D341Med (cell line): ENCODE data around the gene APOF.
"Not testable (repeated sequence)": the region's sequence is repeated elsewhere in the genome, so short reads cannot be mapped to it uniquely, and the experiment has no call there.

Experiments used
- DNase-seq: peaks from one replicate; pipeline ENCODE4 v3.0.0; 2012; ENCODE audit warnings: low spot score

APOF gene, protein sequence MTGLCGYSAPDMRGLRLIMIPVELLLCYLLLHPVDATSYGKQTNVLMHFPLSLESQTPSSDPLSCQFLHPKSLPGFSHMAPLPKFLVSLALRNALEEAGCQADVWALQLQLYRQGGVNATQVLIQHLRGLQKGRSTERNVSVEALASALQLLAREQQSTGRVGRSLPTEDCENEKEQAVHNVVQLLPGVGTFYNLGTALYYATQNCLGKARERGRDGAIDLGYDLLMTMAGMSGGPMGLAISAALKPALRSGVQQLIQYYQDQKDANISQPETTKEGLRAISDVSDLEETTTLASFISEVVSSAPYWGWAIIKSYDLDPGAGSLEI

GRCh38 chr12:56362130-56363059 is at the start of gene APOF:
Gene APOF, minus strand, starts transcription at chr12:56362857. Its CDS starts 112 bp downstream, at chr12:56362745.
- no peak for DNase-seq

- DNase-seq = peak; percentile 17
These were observed 49.4 kb upstream of the APOF start for GRCh38 chr12:56411781-56412639.

- DNase-seq = no peak
These were observed 48.1 kb upstream of the APOF start for GRCh38 chr12:56410768-56411167.

- DNase-seq = no peak
These were observed 46.3 kb upstream of the APOF start for GRCh38 chr12:56408799-56409417.

DNA sequence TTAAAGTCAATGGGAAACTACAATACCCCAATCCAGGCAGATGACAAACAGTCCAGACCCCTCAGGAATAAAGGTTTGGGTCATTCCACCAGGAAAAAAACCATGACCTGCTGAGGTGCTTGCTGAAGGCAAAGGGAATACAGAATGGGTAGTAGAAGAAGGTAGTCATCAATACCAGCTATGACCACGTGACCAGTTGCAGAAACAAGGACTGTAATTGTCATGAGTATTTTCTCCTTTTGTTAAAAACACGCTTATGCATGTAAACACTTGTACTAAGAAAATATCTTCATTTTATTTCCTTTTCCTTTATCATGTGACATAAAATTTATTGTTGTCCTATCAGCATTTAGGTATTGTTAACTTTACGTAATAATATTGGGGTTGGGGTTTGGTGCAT is 41.6 kb upstream of the APOF start:
- not testable (repeated sequence) for DNase-seq

- not testable (repeated sequence) for DNase-seq
These were observed 39.0 kb upstream of the APOF start for GRCh38 chr12:56401612-56402011.

GRCh38 chr12:56401125-56401524 is 38.5 kb upstream of the APOF start:
- not testable (repeated sequence) for DNase-seq

DNA sequence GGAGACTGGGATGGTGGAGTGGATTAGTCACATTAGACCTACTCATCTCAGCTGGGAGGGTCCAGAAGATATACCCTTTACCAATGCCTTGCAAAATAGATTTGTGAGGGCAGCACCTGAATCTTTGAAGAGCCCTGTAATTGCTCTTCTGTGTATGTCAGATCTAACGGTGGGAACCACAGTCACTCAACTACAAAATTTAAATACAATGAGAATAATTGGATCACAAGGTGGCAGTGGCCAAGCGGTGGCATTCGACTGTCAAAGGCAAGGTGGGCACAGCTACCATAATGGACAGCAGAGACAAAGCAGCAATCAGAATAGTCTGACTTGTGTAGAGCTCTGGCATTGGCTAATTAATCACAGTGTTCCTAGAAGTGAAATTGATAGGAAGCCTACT is 36.8 kb upstream of the APOF start:
- DNase-seq = not testable (repeated sequence)

DNA sequence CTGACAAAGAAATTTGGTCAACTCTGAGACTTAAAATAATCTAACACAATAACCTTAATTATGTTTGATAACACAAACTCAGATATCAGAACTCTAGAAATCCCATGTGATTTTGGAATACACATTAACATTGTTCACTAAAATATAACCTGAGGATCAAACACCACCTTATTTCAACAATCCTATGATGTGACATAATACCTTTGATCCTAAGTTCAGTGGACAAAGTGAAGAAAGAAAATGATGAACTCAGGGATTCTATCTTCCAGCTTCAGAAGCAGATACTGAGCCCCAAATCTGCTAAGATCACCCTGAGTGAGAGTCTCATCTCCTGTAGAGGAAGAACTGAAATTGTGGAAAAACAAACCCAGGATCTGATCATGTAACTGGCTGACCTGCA is 35.7 kb upstream of the APOF start:
- no peak for DNase-seq

DNA sequence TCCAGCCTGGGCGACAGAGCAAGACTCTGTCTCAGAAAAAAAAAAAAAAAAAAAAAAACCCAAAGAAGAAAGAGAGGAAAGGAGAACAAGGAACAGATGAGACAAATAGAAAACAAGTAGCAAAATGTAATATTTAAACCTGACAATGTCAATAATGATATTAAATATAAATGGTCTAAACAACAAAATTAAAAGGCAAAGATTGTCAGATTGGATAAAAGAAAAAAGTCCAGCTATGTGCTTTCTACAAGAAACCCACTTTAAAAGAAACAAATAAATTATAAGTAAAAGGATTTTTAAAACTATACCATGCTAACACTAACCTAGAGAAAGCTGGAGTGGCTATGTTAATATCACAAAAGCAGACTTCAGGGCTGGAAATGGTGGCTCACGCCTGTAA is 29.7 kb upstream of the APOF start:
- no peak for DNase-seq

DNA sequence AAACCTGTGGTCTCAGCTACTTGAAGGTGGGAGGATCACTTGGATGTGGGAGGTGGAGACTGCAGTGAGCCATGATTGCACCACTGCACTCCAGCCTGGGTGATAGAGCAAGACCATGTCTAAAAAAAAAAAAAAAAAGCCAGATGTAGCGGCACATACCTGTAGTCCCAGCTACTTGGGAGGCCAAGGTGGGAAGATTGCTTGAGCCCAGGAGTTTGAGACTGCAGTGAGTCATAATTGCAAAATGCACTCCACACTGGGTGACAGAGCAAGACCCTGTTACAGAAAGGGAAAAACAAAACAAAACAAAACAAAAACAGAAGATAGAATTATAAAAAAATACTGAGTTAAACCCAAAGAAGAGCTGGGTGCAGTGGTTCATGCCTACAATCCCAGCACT is 29.1 kb upstream of the APOF start:
- no peak for DNase-seq

- DNase-seq = no peak
These were observed 26.8 kb upstream of the APOF start for GRCh38 chr12:56389412-56389811.

GRCh38 chr12:56387152-56387736 is 24.6 kb upstream of the APOF start:
- no peak for DNase-seq

- DNase-seq = no peak
These were observed 23.2 kb upstream of the APOF start for GRCh38 chr12:56385873-56386272.

DNA sequence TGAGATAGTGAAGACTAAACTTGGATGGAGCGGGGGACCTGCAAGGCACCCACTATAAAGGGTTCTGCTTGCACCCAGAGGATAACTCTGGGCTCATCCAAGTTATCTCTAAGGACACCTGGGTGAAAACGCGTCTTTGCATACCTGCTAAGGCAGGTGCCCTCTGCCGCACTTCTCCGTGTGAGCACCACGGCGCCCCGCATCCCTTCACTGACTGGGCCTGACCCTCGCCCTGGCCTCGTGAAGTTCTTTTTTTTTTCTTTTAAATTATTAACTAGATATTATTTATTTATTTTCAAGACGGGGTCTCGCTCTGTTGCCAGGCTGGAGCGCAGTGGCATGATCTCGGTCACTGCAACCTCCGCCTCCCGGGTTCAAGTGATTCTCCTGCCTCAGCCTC is 20.0 kb upstream of the APOF start:
- DNase-seq = no peak

- no peak for DNase-seq
These were observed 15.3 kb upstream of the APOF start for GRCh38 chr12:56377989-56378316.

DNA sequence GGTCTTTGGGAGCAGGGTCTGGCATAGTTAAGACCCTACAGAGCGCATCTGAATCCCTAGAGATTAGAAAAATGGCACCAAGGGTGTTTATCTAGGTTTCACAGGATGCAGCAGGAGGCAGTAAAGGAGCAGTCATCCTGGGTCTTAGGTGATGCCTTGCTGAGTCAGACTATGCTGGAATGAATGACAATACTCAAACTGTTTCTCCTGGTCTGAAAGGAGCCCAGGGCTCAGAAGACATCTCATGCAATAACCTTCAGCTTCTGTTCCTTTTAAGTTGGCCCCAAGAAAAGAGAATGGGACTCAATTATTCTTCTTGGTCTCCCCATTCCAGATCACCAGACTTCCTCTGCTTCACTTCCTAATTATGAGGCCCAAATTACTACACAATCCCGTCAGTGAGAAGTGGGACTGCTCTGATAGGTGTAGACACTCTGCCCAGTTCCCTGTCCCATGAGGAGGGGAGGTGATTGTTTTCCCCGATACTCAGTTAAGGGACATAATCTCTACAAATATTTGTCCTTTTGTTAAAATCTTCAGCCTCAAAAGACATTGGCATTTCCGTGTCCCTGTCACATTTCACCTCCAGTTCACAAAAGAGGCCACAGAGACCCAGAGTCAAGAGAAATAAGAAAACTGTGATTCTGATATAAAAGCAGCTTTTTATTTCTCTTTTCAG is 14.8 kb upstream of the APOF start:
- DNase-seq = no peak

- DNase-seq = no peak
These were observed 13.2 kb upstream of the APOF start for GRCh38 chr12:56375598-56376434.

- DNase-seq = no peak
These were observed 12.3 kb upstream of the APOF start for GRCh38 chr12:56374726-56375597.
